Peyer's patch (tissue), 4 donors: ENCODE data around the gene TUB.

ENCODE experiments used
- POLR2A ChIP-seq, 2 donors: fragments of 450-650 bp; IDR thresholded peaks; one replicate each; pipeline ENCODE4 v1.5.1; 2017; ENCODE audit warnings: antibody characterized with exemption in 2 of 2, mild to moderate bottlenecking in 2 of 2, moderate library complexity in 2 of 2
- TF ChIP-seq, protein P1 (sequence below), 6 experiments: fragments of 450-650 bp in 4 of 6; fragments of 200-600 bp in 2 of 6; sonication (generic) in 1 of 6; IDR thresholded peaks; one replicate each; pipeline ENCODE4 v1.5.1; 2017 to 2019; ENCODE audit warnings: antibody characterized with exemption in 6 of 6, mild to moderate bottlenecking in 3 of 6, moderate library complexity in 1 of 6

GRCh38 chr11:8067929-8068575 is 13.0 kb upstream of the TUB start:
- TF ChIP-seq, protein P1, sequence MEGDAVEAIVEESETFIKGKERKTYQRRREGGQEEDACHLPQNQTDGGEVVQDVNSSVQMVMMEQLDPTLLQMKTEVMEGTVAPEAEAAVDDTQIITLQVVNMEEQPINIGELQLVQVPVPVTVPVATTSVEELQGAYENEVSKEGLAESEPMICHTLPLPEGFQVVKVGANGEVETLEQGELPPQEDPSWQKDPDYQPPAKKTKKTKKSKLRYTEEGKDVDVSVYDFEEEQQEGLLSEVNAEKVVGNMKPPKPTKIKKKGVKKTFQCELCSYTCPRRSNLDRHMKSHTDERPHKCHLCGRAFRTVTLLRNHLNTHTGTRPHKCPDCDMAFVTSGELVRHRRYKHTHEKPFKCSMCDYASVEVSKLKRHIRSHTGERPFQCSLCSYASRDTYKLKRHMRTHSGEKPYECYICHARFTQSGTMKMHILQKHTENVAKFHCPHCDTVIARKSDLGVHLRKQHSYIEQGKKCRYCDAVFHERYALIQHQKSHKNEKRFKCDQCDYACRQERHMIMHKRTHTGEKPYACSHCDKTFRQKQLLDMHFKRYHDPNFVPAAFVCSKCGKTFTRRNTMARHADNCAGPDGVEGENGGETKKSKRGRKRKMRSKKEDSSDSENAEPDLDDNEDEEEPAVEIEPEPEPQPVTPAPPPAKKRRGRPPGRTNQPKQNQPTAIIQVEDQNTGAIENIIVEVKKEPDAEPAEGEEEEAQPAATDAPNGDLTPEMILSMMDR (IDR thresholded peaks at IDR 0.05) = no peak
- TF ChIP-seq POLR2A (IDR thresholded peaks at IDR 0.05) = no peak
